Caki2 (cell line): Measurements from ENCODE around the gene TBXT. TPM values are rescaled to one million over a fixed set of nuclear protein-coding genes. Genes with fewer than 3 reads are reported as not detected.
"Not testable (repeated sequence)": the region's sequence is repeated elsewhere in the genome, so short reads cannot be mapped to it uniquely, and the experiment has no call there.

ENCODE experiments used
- DNase-seq: peaks from one replicate; pipeline ENCODE4 v3.0.0-alpha.2; 2015; ENCODE audit warnings: low read depth
- in situ Hi-C: cut with HindIII; loops from 2 replicates; pipeline ENCODE4 v1.10.0; 2016; ENCODE audit warnings: low sequenced_read_pairs, low pct_unique_long_range_greater_than_20kb, mixed read lengths
- total RNA-seq: library from RNA; depleted of rRNA; stranded (reverse); fragments of >200 nt; shearing (Covaris generic); gene quantifications from 2 replicates; pipeline ENCODE4 v1.2.3, GENCODE V29; 2014; ENCODE audit warnings: low replicate concordance; rRNA removed

The TBXT gene
- total RNA-seq, 1 experiment from 2014 or later, result not detected

GRCh38 chr6:166127624-166128472 lies 39.8 kb downstream of the TBXT start:
- in situ Hi-C loops, result no loop called here

DNA sequence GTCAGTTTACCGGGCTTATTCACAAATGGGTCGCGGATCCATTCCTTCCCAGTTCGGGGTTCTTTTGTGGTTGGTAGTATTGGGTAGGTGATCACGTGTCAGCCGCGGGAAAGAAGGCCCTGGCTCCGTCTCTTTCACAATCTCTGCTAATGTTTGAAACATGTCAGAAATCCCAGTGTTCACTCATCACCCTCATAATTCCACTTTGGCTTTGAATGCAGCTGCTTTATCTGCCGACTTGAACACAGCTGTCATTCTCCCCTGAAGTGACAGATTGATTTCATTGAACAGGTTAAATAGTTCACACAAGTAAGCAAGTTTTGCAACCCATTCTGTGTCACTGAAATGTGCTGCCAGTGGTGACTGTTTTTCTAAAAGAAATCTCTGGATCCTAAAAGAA lies 44.5 kb downstream of the TBXT start:
- in situ Hi-C loops, DNase-seq: not testable (repeated sequence)

More at GRCh38 chr6:166127624-166128472, 39.8 kb downstream of the TBXT start:
- no peak for DNase-seq

- in situ Hi-C loops, result no loop called here
- no peak for DNase-seq
Measured at GRCh38 chr6:166121726-166122125, 45.9 kb downstream of the TBXT start.

GRCh38 chr6:166119116-166119911 lies 48.3 kb downstream of the TBXT start:
- DNase-seq, result no peak
- in situ Hi-C loops, result no loop called here

GRCh38 chr6:166115609-166116008 lies 52.0 kb downstream of the TBXT start:
- no peak for DNase-seq
- in situ Hi-C loops, result no loop called here

DNA sequence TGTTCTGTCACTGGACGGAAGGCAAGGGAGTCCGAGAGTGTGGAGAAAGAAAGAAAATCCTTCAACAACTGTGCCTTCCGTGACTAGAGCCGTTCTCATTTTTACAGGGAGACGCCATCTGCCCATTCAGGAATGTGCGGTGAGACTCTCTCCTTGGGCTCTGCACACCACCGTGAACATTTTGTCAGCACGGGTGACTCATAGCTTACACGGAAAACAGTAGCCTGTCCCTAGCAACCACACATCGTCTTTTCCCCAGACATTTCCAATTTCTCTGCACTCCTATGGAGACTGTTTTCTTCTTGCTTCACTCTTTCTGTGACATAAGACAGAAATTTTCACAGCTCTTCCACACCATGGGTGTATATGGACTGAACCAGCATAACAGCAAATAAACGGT lies 55.1 kb downstream of the TBXT start:
- peak; percentile 56 for DNase-seq
- in situ Hi-C loops, result no loop called here

DNA sequence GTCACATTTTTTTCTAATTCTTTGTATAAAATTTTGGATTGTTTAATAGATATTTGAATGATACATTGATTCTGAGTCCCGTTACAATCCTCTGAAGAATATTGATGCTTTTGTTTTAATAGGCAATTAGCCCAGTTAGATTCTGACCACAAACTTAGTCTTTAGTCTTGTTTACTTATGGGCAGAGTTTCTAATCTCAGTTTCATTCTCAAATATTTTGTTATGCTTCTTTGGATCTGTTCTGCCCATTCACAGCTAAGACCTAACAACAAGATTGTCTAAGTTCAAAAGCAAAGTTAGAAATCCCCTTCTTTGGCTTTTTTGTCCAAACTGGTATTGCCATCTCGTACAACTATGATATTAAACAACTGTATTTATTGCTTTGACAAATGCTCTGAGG lies 58.0 kb downstream of the TBXT start:
- in situ Hi-C loops, result no loop called here
- DNase-seq, result no peak

Other genes starting within 250 kb of the TBXT start
- not detected in 2 replicates for gene PRR18, start 140.5 kb upstream of the TBXT start, total RNA-seq
- 9.2 and 23.1 TPM in 2 replicates for gene SFT2D1, start 174.7 kb upstream of the TBXT start, total RNA-seq
- gene MPC1, start 215.1 kb upstream of the TBXT start, total RNA-seq, result 9.1 and 10.7 TPM in 2 replicates